ENCODE data around the gene ENPP1.

The ENPP1 gene

DNA sequence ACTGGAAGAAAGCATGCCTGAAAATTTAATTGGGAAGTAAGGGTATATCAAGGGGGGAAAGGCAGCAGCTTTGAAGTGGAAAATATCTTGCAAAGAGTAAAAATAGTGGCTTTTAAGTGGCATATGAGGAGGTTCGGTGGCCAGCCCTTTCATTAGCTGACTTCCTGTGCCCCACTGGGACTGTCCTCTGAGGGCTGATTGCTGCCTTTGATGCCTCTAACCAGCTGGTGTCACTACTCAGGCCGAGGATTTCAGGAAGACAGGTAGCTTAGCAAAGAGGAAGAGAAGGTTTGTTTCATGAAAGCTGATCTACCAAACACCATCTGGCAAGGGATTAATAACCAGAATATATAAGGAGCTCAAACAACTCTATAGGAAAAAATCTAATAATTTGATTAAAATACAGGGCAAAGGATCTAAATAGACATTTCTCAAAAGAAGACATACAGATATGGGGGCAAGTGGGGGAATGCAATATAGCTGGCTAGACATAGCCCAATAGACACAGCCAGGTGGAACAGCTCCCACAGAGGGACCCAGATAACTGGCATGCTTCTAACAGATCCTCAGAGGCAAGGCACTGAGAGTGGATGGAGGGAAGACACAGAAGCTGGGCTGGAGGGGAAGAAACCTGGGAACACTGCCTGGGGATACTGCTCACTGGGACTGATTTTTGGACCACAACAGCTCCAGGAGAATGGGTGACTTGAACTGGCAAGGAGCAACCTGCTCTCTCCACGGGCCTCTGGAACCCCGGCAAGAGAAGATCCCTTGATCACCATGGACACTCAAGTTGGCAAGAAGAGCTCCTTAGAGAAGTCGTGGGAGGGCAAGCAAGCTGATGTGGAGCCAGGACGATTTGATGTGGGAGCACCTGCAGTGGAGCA, 110.2 kb downstream of the ENPP1 start:
- ChIA-PET POLR2A (no interaction called here), CTCF (interaction anchor here (0.7 to 5.8 kb wide), 18 partner anchors 6 to 572 kb away, joined by 3 to 162 read pairs (median 6); partner anchors contain the start of gene MED23)
- no peak for DNase-seq (ENCODE audit: low read depth, low spot score)
- TF ChIP-seq CTCF (IDR thresholded peaks at IDR 0.05; ENCODE audit: insufficient read depth, low read length, missing control alignments): no peak
- H3K4me3 ChIP-seq (ENCODE audit: low read depth, low read length): no peak overlapping the region

- no peak for TF ChIP-seq CTCF (IDR thresholded peaks at IDR 0.05; ENCODE audit: insufficient read depth, low read length, missing control alignments)
- DNase-seq (ENCODE audit: low read depth, low spot score): no peak
- POLR2A ChIA-PET: no interaction called here
- no peak overlapping the region for H3K4me3 ChIP-seq (ENCODE audit: low read depth, low read length)
- CTCF ChIA-PET: interaction anchor here (0.9 to 5.8 kb wide), 12 partner anchors 9 to 572 kb away, joined by 3 to 162 read pairs (median 24); no protein-coding TSS in a partner anchor
These were observed 111.0 kb downstream of the ENPP1 start for GRCh38 chr6:131918650-131919355.

DNA sequence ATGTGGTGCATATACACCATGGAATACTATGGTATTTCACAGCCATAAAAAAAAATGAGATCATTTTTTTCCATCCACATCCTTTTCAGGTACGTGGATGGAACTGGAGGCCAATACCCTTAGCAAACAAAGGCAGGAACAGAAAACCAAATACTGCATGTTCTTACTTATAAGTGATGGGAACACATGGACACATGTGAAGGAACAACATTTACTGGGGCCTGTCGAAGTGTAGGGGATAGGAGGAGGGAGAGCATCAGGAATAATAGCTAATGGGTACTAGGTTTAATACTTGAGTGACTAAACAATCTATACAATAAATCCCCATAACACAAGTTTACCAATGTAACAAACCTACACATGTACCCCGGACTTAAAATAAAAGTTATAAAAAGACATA, 112.8 kb downstream of the ENPP1 start:
- ChIA-PET CTCF (interaction anchor here (1.4 to 9.1 kb wide), 5 partner anchors 225 to 378 kb away, joined by 4 to 172 read pairs (median 44); no protein-coding TSS in a partner anchor), POLR2A (no interaction called here)
- no peak for TF ChIP-seq CTCF (IDR thresholded peaks at IDR 0.05; ENCODE audit: insufficient read depth, low read length, missing control alignments)
- no peak for DNase-seq (ENCODE audit: low read depth, low spot score)
- H3K4me3 ChIP-seq (ENCODE audit: low read depth, low read length): no peak overlapping the region

GRCh38 chr6:131923356-131923755, 115.5 kb downstream of the ENPP1 start:
- CTCF ChIA-PET: interaction anchor here (0.6 to 9.1 kb wide), 25 partner anchors 8 to 563 kb away, joined by 3 to 173 read pairs (median 4); no protein-coding TSS in a partner anchor
- H3K4me3 ChIP-seq (ENCODE audit: low read depth, low read length): no peak overlapping the region
- POLR2A ChIA-PET: interaction anchor here (0.5 kb wide), 1 partner anchor 326 kb away, joined by 3 read pairs; no protein-coding TSS in a partner anchor
- DNase-seq (ENCODE audit: low read depth, low spot score): no peak
- peak; percentile 48 for TF ChIP-seq CTCF (IDR thresholded peaks at IDR 0.05; ENCODE audit: insufficient read depth, low read length, missing control alignments)

GRCh38 chr6:131924881-131925474, 117.2 kb downstream of the ENPP1 start:
- ChIA-PET POLR2A (interaction anchor here (1.8 kb wide), 1 partner anchor 21 kb away, joined by 5 read pairs; no protein-coding TSS in a partner anchor), CTCF (interaction anchor here (0.6 to 9.1 kb wide), 59 partner anchors 9 to 563 kb away, joined by 3 to 173 read pairs (median 4); partner anchors contain the start of gene CCN2)
- no peak for DNase-seq (ENCODE audit: low read depth, low spot score)
- peak; percentile 41 for TF ChIP-seq CTCF (IDR thresholded peaks at IDR 0.05; ENCODE audit: insufficient read depth, low read length, missing control alignments)
- H3K4me3 ChIP-seq (ENCODE audit: low read depth, low read length): no peak overlapping the region
